ENCODE measurements around the gene TMEM44. TPM values are rescaled to one million over a fixed set of nuclear protein-coding genes. Genes with fewer than 3 reads are reported as not detected.

Gene TMEM44
- total RNA-seq, 4 donors from 2014 or later = 6.5 to 24.5 (median 19.5) TPM

DNA sequence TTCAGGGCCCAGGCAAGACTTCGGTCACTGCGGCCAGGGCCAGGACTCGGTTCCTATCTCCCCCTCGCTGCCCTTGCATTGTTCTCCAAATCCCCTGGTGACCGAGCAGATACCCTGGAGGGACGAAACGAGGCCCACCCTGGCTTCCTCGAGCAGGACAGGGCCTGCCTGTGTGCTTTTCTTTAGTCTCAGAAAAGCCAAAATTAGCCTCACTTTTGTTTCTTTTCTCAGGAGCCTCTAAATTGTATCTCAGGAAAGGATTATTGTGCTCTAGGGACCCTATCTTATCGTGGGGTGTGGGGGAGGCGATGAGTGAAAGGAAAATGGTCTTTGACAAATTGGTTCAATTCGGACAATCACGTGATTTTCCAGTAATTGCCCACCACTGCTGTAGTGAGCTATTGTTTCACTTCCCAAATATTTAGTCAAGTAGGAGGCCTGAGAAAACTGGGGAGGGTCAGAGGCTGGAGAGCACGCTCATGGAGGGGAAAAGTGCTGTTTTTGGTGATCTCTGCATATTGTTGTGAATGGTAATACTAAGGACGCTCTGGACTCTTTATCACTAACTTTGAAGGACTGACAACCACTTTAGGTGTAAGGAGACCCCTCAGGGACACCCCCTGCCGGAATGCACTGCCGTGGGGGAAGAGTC, 61.6 kb downstream of the TMEM44 start:
- Histone ChIP-seq H3K36me3 (no peaks in the 10 kb centered on the region), H3K9me3 (no peaks in the 10 kb centered on the region), H3K27me3 (no peaks in the 10 kb centered on the region), H3K4me3 (no peak overlapping the region), H3K27ac (peak overlapping the region in 1 of 2 donors; percentile 33), H3K4me1 (no peaks in the 10 kb centered on the region)
- intact Hi-C loops (cut with DNase I; ENCODE audit: low total_unique reads) = no loop called here
- TF ChIP-seq, protein P1, sequence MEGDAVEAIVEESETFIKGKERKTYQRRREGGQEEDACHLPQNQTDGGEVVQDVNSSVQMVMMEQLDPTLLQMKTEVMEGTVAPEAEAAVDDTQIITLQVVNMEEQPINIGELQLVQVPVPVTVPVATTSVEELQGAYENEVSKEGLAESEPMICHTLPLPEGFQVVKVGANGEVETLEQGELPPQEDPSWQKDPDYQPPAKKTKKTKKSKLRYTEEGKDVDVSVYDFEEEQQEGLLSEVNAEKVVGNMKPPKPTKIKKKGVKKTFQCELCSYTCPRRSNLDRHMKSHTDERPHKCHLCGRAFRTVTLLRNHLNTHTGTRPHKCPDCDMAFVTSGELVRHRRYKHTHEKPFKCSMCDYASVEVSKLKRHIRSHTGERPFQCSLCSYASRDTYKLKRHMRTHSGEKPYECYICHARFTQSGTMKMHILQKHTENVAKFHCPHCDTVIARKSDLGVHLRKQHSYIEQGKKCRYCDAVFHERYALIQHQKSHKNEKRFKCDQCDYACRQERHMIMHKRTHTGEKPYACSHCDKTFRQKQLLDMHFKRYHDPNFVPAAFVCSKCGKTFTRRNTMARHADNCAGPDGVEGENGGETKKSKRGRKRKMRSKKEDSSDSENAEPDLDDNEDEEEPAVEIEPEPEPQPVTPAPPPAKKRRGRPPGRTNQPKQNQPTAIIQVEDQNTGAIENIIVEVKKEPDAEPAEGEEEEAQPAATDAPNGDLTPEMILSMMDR (IDR thresholded peaks at IDR 0.05) = no peak
- no peak for TF ChIP-seq POLR2A (IDR thresholded peaks at IDR 0.05)
- DNase-seq = no peak

DNA sequence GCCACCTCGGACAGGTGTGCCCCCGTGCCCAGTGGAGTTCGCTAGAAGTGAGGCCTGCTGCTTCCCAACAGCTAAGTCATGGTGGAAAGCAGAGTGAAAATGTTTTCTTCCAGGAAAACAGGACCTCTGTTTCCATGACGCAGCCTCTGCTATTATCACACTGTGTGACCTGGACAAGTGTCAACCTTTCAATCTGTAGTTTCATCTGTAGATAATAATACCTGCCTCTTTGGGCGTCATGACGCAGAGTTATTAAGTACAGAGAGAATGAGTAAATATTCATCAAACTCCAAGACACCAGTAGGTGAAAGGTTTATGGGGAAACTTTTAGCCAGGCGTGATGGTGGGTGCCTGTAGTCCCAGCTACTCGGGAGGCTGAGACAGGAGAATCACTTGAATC, 62.3 kb downstream of the TMEM44 start:
- TF ChIP-seq, protein P1 (IDR thresholded peaks at IDR 0.05) = no peak
- no peaks in the 10 kb centered on the region for H3K36me3 ChIP-seq
- no peaks in the 10 kb centered on the region for H3K9me3 ChIP-seq
- H3K27me3 ChIP-seq = no peaks in the 10 kb centered on the region
- no peak overlapping the region for H3K27ac ChIP-seq
- intact Hi-C loops (cut with DNase I; ENCODE audit: low total_unique reads) = no loop called here
- no peak overlapping the region for H3K4me3 ChIP-seq
- DNase-seq = no peak
- H3K4me1 ChIP-seq = no peaks in the 10 kb centered on the region

DNA sequence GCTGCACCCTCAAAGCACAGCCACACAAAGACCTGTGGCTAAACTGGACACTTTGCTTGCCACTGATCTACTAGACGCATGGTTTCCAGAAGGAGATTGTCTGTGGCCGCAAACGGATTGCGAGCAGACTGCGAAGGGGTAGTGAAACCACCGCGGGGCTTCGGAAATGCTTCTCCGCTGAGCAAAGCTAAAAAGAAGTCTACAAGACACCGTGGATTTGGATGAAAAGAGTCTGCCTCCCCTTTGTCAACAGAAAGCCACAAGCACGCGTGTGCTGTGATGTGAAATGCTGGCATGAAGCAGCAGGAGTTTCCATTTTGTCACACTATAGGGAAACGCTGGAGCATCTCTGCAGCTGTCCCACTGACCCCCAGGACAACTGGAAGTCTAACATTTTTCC, 63.0 kb downstream of the TMEM44 start:
- Histone ChIP-seq H3K4me1 (no peaks in the 10 kb centered on the region), H3K36me3 (no peaks in the 10 kb centered on the region), H3K4me3 (no peak overlapping the region), H3K27me3 (no peaks in the 10 kb centered on the region), H3K9me3 (no peaks in the 10 kb centered on the region), H3K27ac (no peak overlapping the region)
- no peak for TF ChIP-seq POLR2A (IDR thresholded peaks at IDR 0.05)
- TF ChIP-seq, protein P1 (IDR thresholded peaks at IDR 0.05) = no peak
- DNase-seq = no peak
- intact Hi-C loops (cut with DNase I; ENCODE audit: low total_unique reads) = no loop called here

DNA sequence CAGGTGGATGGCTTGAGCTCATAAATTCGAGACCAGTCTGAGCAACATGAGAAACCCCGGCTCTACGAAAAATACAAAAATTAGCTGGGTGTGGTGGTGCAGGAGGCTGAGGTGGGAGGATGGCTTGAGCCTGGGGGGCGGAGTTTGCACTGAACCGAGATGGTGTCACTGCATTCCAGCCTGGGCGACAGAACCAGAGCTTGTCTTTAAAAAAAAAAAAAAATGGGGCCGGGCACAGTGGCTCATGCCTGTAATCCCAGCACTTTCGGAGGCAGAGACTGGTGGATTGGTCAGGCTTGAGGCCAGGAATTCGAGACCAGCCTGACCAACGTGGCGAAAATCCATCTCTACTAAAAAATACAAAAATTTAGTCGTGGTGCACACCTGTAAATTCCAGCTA, 64.0 kb downstream of the TMEM44 start:
- Histone ChIP-seq H3K4me1 (no peaks in the 10 kb centered on the region), H3K4me3 (no peak overlapping the region), H3K9me3 (no peaks in the 10 kb centered on the region), H3K36me3 (no peaks in the 10 kb centered on the region), H3K27me3 (no peaks in the 10 kb centered on the region), H3K27ac (no peak overlapping the region)
- no peak for DNase-seq
- TF ChIP-seq, protein P1 (IDR thresholded peaks at IDR 0.05) = no peak
- no peak for TF ChIP-seq POLR2A (IDR thresholded peaks at IDR 0.05)
- intact Hi-C loops (cut with DNase I; ENCODE audit: low total_unique reads) = no loop called here

DNA sequence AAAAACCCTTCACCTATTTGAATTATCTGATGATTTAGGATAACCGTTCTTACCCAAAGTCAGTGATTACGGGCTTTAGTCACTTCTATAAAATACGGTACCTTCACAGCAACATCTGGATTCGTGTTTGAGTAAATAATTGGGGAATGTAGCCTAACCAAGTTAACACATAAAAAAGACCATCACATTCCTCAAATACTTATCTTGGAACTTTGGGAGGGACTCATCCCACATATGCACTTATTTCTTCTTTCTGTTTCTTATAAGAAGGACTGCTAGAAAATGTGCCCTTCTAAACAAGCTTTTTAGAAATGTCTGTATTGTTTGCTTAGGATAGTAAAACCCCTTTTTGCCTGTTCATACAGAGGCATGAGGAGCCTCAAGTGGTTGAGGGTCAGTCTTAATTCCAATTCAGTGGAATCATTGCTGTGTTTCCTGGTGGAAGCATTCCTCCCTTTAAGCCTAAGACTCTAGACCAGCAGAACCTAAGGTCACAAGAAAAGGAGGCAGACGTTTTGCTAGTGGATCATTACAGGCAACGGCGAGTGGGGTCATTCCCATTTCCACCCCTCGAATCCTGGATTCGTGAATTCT, 67.5 kb downstream of the TMEM44 start:
- DNase-seq = no peak
- Histone ChIP-seq H3K4me1 (no peaks in the 10 kb centered on the region), H3K27ac (no peak overlapping the region), H3K4me3 (no peak overlapping the region), H3K9me3 (no peaks in the 10 kb centered on the region), H3K36me3 (no peaks in the 10 kb centered on the region), H3K27me3 (no peaks in the 10 kb centered on the region)
- no peak for TF ChIP-seq POLR2A (IDR thresholded peaks at IDR 0.05)
- TF ChIP-seq, protein P1 (IDR thresholded peaks at IDR 0.05) = no peak
- intact Hi-C loops (cut with DNase I; ENCODE audit: low total_unique reads) = no loop called here
